ENCODE results near the gene DHX35.
"Not testable (repeated sequence)": the region's sequence is repeated elsewhere in the genome, so short reads cannot be mapped to it uniquely, and the experiment has no call there.

The DHX35 gene

GRCh38 chr20:38953630-38954340 lies 8.4 kb upstream of the DHX35 start:
- no peak for DNase-seq (ENCODE audit: low read depth)

GRCh38 chr20:38957235-38957876 lies 4.8 kb upstream of the DHX35 start:
- DNase-seq (ENCODE audit: low read depth) = no peak
- TF ChIP-seq MYC (IDR thresholded peaks at IDR 0.05; ENCODE audit: low read depth, low read length) (no peak), CTCF (IDR thresholded peaks at IDR 0.05; ENCODE audit: low read depth, low read length) (no peak), MAX (IDR thresholded peaks at IDR 0.05; ENCODE audit: low read depth, low read length) (no peak), POLR2A (IDR thresholded peaks at IDR 0.05; ENCODE audit: extremely low read depth, insufficient read length) (no peak)
- no peak overlapping the region for H3K4me3 ChIP-seq (ENCODE audit: low read depth, low read length)

More at GRCh38 chr20:38953630-38954340, 8.4 kb upstream of the DHX35 start:
- no peak for TF ChIP-seq MAX (IDR thresholded peaks at IDR 0.05; ENCODE audit: low read depth, low read length)
- no peak for TF ChIP-seq CTCF (IDR thresholded peaks at IDR 0.05; ENCODE audit: low read depth, low read length)
- no peak for TF ChIP-seq POLR2A (IDR thresholded peaks at IDR 0.05; ENCODE audit: extremely low read depth, insufficient read length)
- TF ChIP-seq MYC (IDR thresholded peaks at IDR 0.05; ENCODE audit: low read depth, low read length) = no peak
- H3K4me3 ChIP-seq (ENCODE audit: low read depth, low read length) = no peak overlapping the region

GRCh38 chr20:38957915-38958485 lies 4.1 kb upstream of the DHX35 start:
- no peak for DNase-seq (ENCODE audit: low read depth)
- TF ChIP-seq MAX (IDR thresholded peaks at IDR 0.05; ENCODE audit: low read depth, low read length) (no peak), POLR2A (IDR thresholded peaks at IDR 0.05; ENCODE audit: extremely low read depth, insufficient read length) (no peak), MYC (IDR thresholded peaks at IDR 0.05; ENCODE audit: low read depth, low read length) (no peak), CTCF (IDR thresholded peaks at IDR 0.05; ENCODE audit: low read depth, low read length) (no peak)
- H3K4me3 ChIP-seq (ENCODE audit: low read depth, low read length) = no peak overlapping the region

GRCh38 chr20:38960187-38960687 lies 1.9 kb upstream of the DHX35 start:
- peak; percentile 13 for DNase-seq (ENCODE audit: low read depth)
- not testable (repeated sequence) for H3K4me3 ChIP-seq (ENCODE audit: low read depth, low read length)

GRCh38 chr20:38961530-38962043 lies 557 bp upstream of the DHX35 start:
- peak; percentile 65 for DNase-seq (ENCODE audit: low read depth)
- H3K4me3 ChIP-seq (ENCODE audit: low read depth, low read length) = peak overlapping the region; percentile 90
- TF ChIP-seq POLR2A (IDR thresholded peaks at IDR 0.05; ENCODE audit: extremely low read depth, insufficient read length) = no peak
- TF ChIP-seq MAX (IDR thresholded peaks at IDR 0.05; ENCODE audit: low read depth, low read length) = peak; percentile 15; the same call in 1 of the 2 replicates
- no peak for TF ChIP-seq CTCF (IDR thresholded peaks at IDR 0.05; ENCODE audit: low read depth, low read length)

- peak; percentile 51 for DNase-seq (ENCODE audit: low read depth)
- no peak for TF ChIP-seq CTCF (IDR thresholded peaks at IDR 0.05; ENCODE audit: low read depth, low read length)
- no peak for TF ChIP-seq POLR2A (IDR thresholded peaks at IDR 0.05; ENCODE audit: extremely low read depth, insufficient read length)
- peak overlapping the region; percentile 91 for H3K4me3 ChIP-seq (ENCODE audit: low read depth, low read length)
These were observed 821 bp downstream of the DHX35 start for GRCh38 chr20:38962928-38963401.

Data from NB4 (cell line).